Neural cell (in vitro differentiated cells): ENCODE measurements around the gene MOGAT3. TPM values are rescaled to one million over a fixed set of nuclear protein-coding genes. Genes with fewer than 3 reads are reported as not detected.
"Not testable (repeated sequence)": the region's sequence is repeated elsewhere in the genome, so short reads cannot be mapped to it uniquely, and the experiment has no call there.

Experiments used
- H2AFZ ChIP-seq: fragments of 200-600, 300-800 bp; sonication (generic), shearing (Covaris generic); 2 replicates; pipeline ENCODE4 v1.6.0; 2014; ENCODE audit warnings: low read depth, mild to moderate bottlenecking, antibody characterized with exemption, low read length, moderate library complexity
- H3F3A ChIP-seq: fragments of 200-600 bp; shearing (Covaris generic); 2 replicates; pipeline ENCODE4 v1.6.1; 2016; ENCODE audit warnings: mild to moderate bottlenecking, moderate library complexity, mixed read lengths, antibody characterized with exemption, low read length; ENCODE audit not compliant: insufficient read depth, poor library complexity, severe bottlenecking
- H3K27ac ChIP-seq: fragments of 200-600, 300-800 bp; sonication (generic), shearing (Covaris generic); 2 replicates; pipeline ENCODE4 v1.5.1; 2014; ENCODE audit warnings: mild to moderate bottlenecking, low read length, moderate library complexity
- H3K27me3 ChIP-seq: fragments of 300-800, 200-600 bp; sonication (generic), shearing (Covaris generic); 2 replicates; pipeline ENCODE4 v1.6.0; 2014; ENCODE audit warnings: mild to moderate bottlenecking, low read depth, low read length, moderate library complexity; ENCODE audit not compliant: insufficient read depth
- H3K36me3 ChIP-seq: fragments of 300-800, 200-600 bp; sonication (generic), shearing (Covaris generic); 2 replicates; pipeline ENCODE4 v1.5.1; 2014; ENCODE audit warnings: mild to moderate bottlenecking, antibody characterized with exemption, low read length, moderate library complexity; ENCODE audit not compliant: insufficient read depth
- H3K4me2 ChIP-seq: fragments of 300-800, 200-600 bp; sonication (generic), shearing (Covaris generic); 2 replicates; pipeline ENCODE4 v1.6.0; 2014; ENCODE audit warnings: mild to moderate bottlenecking, low read length
- H3K4me3 ChIP-seq: fragments of 300-800, 200-600 bp; sonication (generic), shearing (Covaris generic); 2 replicates; pipeline ENCODE4 v1.5.1; 2014; ENCODE audit warnings: mild to moderate bottlenecking, low read length, moderate library complexity
- H3K79me2 ChIP-seq: fragments of 200-600 bp; shearing (Covaris generic); replicated peaks from 2 replicates; pipeline ENCODE4 v1.6.0; 2014; ENCODE audit warnings: mild to moderate bottlenecking, low read length, moderate library complexity; ENCODE audit not compliant: insufficient read depth
- H3K9ac ChIP-seq: fragments of 300-800, 200-600 bp; sonication (generic), shearing (Covaris generic); 2 replicates; pipeline ENCODE4 v1.6.1; 2016; ENCODE audit warnings: mild to moderate bottlenecking, low read length, mixed read lengths
- H3K9me2 ChIP-seq: fragments of 200-600 bp; shearing (Covaris generic); 2 replicates; pipeline ENCODE4 v1.6.1; 2016; ENCODE audit warnings: mild to moderate bottlenecking, low read length, mixed read lengths; ENCODE audit not compliant: insufficient read depth
- H3K9me3 ChIP-seq: fragments of 200-600, 300-800 bp; sonication (generic), shearing (Covaris generic); 2 replicates; pipeline ENCODE4 v1.6.1; 2016; ENCODE audit warnings: mild to moderate bottlenecking, mixed run types, low read length, moderate library complexity, mixed read lengths
- H4K20me1 ChIP-seq: fragments of 200-600 bp; shearing (Covaris generic); 2 replicates; pipeline ENCODE4 v1.6.1; 2016; ENCODE audit warnings: mild to moderate bottlenecking, mixed run types; ENCODE audit not compliant: insufficient read depth
- CTCF ChIP-seq: fragments of 450-650 bp; IDR thresholded peaks from 2 replicates; pipeline ENCODE4 v1.5.1; 2014; ENCODE audit warnings: antibody characterized with exemption, mild to moderate bottlenecking, moderate library complexity; ENCODE audit not compliant: poor library complexity, severe bottlenecking
- EP300 ChIP-seq: fragments of 450-650 bp; conservative IDR thresholded peaks from 2 replicates; pipeline ENCODE4 v1.6.1; 2014; ENCODE audit warnings: antibody characterized with exemption, mild to moderate bottlenecking, moderate library complexity; ENCODE audit not compliant: poor library complexity, severe bottlenecking
- EZH2 ChIP-seq: fragments of 200-600, 300-800 bp; shearing (Covaris generic), sonication (generic); IDR thresholded peaks from 2 replicates; pipeline ENCODE4 v1.6.1; 2014; ENCODE audit warnings: antibody characterized with exemption, low read length, borderline replicate concordance, mild to moderate bottlenecking; ENCODE audit not compliant: insufficient read depth, poor library complexity, severe bottlenecking
- MXI1 ChIP-seq: fragments of 450-650 bp; conservative IDR thresholded peaks from 2 replicates; pipeline ENCODE4 v1.6.1; 2014; ENCODE audit warnings: antibody characterized with exemption, mild to moderate bottlenecking; ENCODE audit not compliant: poor library complexity, severe bottlenecking
- POLR2AphosphoS5 ChIP-seq: IDR thresholded peaks from 2 replicates; pipeline ENCODE4 v1.6.1; 2012
- RAD21 ChIP-seq: fragments of 450-650 bp; conservative IDR thresholded peaks from 2 replicates; pipeline ENCODE4 v1.6.1; 2014; ENCODE audit warnings: antibody characterized with exemption, mild to moderate bottlenecking, moderate library complexity
- REST ChIP-seq: IDR thresholded peaks from 2 replicates; pipeline ENCODE4 v1.6.1; 2012; ENCODE audit warnings: borderline replicate concordance
- SMC3 ChIP-seq: fragments of 450-650 bp; conservative IDR thresholded peaks from 2 replicates; pipeline ENCODE4 v1.6.1; 2014; ENCODE audit warnings: antibody characterized with exemption, mild to moderate bottlenecking, moderate library complexity; ENCODE audit not compliant: poor library complexity
- TAF1 ChIP-seq: IDR thresholded peaks from 2 replicates; pipeline ENCODE4 v1.6.1; 2012; ENCODE audit warnings: low read depth
- polyA plus RNA-seq: library from polyadenylated mRNA; depleted of rRNA; stranded (reverse); fragments of >200 nt; gene quantifications from 2 replicates; pipeline ENCODE4 v1.2.3, GENCODE V29; 2014

Gene MOGAT3
- polyA plus RNA-seq, 1 donor from 2014 or later, result not detected

GRCh38 chr7:101201695-101202602, 1.1 kb upstream of the MOGAT3 start:
- TF ChIP-seq POLR2AphosphoS5 (no peak), TAF1 (no peak), REST (no peak), SMC3 (no peak), RAD21 (no peak), EP300 (no peak), CTCF (no peak), EZH2 (no peak), MXI1 (no peak)
- H3K4me3 ChIP-seq, result no peak overlapping the region
- no peaks in the 10 kb centered on the region for H3F3A ChIP-seq
- H3K79me2 ChIP-seq, result no peaks in the 10 kb centered on the region
- no peaks in the 10 kb centered on the region for H3K9me2 ChIP-seq
- no peaks in the 10 kb centered on the region for H3K36me3 ChIP-seq
- H4K20me1 ChIP-seq, result no peaks in the 10 kb centered on the region
- no peak overlapping the region for H3K27ac ChIP-seq
- H3K9me3 ChIP-seq, result no peaks in the 10 kb centered on the region
- H3K27me3 ChIP-seq, result peaks cover 31% of the 10 kb centered on the region
- no peak overlapping the region for H2AFZ ChIP-seq
- no peak overlapping the region for H3K9ac ChIP-seq
- H3K4me2 ChIP-seq, result no peak overlapping the region

- Histone ChIP-seq H3K9me3 (no peaks in the 10 kb centered on the region), H3K4me2 (no peak overlapping the region), H3K27ac (no peak overlapping the region), H3K9ac (no peak overlapping the region), H4K20me1 (no peaks in the 10 kb centered on the region), H3K4me3 (no peak overlapping the region), H3K27me3 (peaks cover 31% of the 10 kb centered on the region), H2AFZ (no peak overlapping the region), H3F3A (no peaks in the 10 kb centered on the region), H3K79me2 (no peaks in the 10 kb centered on the region), H3K36me3 (no peaks in the 10 kb centered on the region), H3K9me2 (no peaks in the 10 kb centered on the region)
- TF ChIP-seq EP300 (no peak), CTCF (no peak), SMC3 (no peak), MXI1 (no peak), POLR2AphosphoS5 (no peak), EZH2 (no peak), RAD21 (no peak), TAF1 (no peak), REST (no peak)
Measured at GRCh38 chr7:101200504-101200861, 353 bp downstream of the MOGAT3 start.

GRCh38 chr7:101199522-101199921, 1.3 kb downstream of the MOGAT3 start:
- H2AFZ ChIP-seq, H3K36me3 ChIP-seq: not testable (repeated sequence)

More at GRCh38 chr7:101199522-101199921, 1.3 kb downstream of the MOGAT3 start:
- not testable (repeated sequence) for H3K4me2 ChIP-seq, H3K9me3 ChIP-seq, H3K79me2 ChIP-seq, H3K27ac ChIP-seq, H4K20me1 ChIP-seq, H3K4me3 ChIP-seq, H3K9me2 ChIP-seq, H3K9ac ChIP-seq, H3F3A ChIP-seq
- peaks cover 31% of the 10 kb centered on the region for H3K27me3 ChIP-seq
